Stimulated activated CD4-positive, alpha-beta T cell treated with anti-CD3 and anti-CD28 coated beads, Interleukin-12 subunit alpha, Interleukin-12 subunit beta, amount 100 ng/mL, for 48 hours (primary cell): Measurements from ENCODE around the gene BRD2.
"Not testable (repeated sequence)": the region's sequence is repeated elsewhere in the genome, so short reads cannot be mapped to it uniquely, and the experiment has no call there.

ENCODE experiments used
- DNase-seq, 3 donors: peaks; one replicate each; pipeline ENCODE4 v3.0.0-alpha.2; 2020; ENCODE audit warnings: low read depth in 2 of 3, low spot score in 1 of 3

Gene BRD2

DNA sequence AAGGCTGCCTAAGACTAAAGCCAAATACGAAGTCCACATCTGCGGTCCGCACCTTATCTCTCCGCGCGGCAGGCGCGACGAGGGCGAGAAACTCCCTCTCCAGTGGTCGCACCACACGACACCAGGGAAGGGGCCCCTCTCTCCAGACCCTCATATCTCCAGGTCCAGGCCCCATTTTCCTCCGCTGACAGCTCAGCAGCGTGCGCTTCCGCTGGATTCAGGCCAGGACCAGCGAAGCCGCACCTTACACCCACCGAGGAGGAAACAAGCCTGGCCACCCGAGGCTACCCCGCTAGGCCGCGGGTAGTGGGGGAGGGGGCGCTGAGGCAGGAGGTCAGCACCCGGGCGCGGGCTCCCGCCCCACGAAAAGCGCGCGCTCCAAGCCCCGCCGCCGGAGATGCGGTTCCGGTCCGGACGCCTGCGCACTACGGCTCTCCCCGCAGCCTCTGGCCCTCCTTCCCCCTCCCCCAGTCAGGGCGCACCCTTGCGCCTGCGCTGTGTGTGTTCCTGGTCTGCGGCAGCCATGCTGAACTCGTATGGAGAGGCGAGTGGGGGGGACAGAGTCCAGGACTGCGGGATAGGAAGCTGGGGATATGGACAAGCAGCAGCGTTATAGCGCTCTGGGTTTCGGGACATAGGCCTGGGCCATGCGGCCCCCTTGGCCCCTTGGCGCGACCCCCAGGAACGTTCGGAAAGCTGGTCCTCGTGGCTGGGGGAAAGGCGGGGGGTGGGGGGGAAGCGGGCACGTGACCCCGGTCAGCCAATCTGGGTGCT, at the start of gene BRD2:
BRD2 (plus strand) TSS at position 502 of the 774 bp plus-strand sequence. CDS start 4,305 bp downstream, outside the sequence.
- DNase-seq: peak; percentile 92 to 95 (median 93)

DNA sequence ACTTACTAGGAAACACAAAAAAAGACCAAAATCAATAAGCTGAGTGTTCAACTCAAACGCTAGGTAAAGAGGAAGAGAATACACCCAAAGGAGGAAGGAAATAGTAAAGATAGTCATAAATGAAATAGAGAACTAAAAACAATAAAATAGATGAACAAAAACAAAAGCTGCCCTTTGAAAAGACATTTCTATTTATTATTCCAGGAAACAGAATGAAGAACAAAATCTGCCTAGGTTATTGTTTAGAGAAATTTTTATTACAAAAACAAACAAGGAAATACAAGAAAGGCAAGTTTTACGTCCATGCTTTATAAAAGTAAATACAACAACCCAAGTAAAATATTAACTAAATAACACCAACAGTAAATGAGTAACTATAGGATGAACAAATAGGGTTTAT, 47.7 kb upstream of the BRD2 start:
- DNase-seq: no peak

DNA sequence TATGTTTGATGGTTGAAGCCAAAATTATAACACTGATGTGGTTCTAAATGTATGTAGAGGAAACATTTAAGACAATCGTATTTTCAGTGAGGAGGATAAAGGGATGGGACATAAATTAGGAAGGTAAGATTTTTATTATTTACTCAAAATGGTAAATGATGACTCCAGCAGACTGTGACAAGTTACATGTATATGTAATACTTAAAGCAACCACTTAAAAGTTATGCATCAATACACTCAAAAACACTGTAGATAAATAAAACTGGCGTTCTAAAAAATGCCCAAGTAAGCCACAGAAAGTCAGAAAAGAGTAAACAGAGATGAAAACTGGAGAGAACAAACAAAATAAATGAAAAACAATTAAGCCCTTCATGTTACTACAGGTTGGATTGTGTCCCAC, 46.3 kb upstream of the BRD2 start:
- DNase-seq: no peak

DNA sequence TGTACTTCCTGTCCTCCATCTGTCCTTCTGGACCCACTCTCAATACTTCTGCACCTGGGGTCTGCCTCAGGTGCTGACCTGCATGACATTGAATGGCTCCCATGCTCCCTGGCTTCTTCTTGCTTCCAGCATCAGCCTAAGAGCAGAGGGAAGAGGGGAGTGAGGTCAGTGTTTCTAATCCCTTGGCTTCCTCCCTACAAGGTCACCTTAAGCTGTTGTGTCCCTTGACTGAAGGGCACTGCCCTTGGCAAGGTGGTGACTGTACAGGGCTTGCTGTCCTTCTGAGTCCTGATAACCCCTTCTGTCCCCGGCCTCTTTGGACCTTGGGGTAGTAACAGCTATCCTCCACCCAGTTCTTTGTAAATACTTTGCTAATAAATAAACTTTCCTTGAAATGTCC, 37.2 kb upstream of the BRD2 start:
- no peak for DNase-seq

DNA sequence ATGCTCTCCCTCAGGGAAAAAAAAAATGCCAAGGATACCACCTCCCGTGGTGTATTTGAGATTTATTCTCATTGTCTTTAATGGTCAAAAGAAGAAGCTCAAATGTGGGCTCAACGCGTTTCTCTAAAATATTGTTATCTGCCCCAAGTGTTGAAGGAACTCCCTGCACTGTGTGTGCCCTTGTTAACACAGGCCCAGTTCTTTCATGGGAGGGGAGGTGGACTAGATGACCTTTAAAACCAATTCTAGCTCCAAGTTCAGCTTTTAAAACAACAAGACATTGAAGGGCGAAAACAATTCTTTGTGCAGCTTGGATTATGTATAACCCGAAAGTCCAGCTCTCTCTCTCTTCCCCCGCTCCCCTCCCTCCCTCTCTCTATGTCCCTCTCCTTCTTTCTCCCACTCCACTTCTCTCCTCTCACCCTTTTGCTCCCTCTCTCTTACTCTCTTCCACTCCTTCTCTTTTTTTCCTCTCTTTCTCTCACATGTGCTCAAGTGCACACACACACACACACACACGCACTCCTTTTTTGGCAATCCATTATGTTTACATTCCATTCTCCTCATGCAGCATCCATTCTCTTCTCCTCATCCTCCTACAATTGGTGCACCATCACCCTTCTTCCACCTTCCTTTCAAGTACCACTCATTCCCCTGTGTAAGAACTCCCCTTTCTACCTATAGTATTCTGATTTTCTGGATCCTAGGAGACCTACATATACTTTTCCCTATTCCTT, 36.1 kb upstream of the BRD2 start:
- no peak for DNase-seq

DNA sequence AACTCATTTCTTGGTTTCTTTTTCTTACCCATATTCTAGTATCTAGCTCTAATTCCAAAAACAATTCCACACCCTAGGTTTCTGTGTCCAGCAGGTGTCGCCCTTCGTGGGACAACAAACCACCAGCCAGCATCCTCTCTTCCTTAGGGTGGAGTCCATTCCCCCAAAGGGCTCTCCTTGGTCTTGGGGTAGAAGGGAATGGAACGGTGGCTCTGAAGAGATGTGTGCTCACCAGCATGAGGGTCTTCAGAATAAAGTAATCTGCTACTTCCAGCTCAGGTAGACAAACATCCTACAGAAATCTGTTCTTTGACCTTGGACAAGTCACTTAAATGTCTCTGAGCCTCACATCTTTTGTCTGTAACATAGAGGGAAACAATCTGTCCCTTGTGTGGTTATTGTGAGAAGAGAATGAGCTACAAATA, 34.7 kb upstream of the BRD2 start:
- peak; percentile 52 to 83 (median 72) for DNase-seq

DNA sequence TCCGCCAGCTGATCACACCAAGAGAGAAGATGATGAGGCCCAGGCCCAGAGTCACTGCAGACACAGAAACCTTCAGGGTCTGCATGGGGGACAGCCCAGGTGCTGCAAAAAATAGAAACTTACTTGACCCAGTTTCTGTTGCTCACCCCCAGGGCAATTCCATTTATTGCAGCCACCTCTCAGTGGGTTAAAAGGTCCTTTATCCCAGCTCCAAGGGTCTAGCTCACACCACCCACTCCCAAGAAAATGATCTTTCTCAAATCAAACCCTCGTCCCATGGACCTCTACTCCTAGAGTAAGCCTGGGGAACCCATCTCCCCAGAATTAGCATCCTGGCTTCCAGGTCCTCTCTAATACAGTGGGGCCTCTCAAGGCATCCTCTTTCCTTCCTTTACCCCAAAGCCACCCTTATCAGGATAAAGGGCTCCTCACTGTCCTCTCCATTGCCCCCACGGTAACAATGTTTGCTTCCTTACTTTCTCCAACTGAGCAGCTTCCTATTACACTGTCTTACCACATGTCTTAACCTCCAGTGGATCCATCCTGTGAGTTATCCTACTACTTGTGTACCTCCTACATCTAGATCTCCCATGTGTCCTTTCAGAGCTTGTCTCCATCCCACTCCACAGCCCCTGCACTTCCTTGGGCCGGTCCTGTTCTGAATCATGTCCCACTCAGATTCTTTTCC, 32.7 kb upstream of the BRD2 start:
- DNase-seq: no peak

DNA sequence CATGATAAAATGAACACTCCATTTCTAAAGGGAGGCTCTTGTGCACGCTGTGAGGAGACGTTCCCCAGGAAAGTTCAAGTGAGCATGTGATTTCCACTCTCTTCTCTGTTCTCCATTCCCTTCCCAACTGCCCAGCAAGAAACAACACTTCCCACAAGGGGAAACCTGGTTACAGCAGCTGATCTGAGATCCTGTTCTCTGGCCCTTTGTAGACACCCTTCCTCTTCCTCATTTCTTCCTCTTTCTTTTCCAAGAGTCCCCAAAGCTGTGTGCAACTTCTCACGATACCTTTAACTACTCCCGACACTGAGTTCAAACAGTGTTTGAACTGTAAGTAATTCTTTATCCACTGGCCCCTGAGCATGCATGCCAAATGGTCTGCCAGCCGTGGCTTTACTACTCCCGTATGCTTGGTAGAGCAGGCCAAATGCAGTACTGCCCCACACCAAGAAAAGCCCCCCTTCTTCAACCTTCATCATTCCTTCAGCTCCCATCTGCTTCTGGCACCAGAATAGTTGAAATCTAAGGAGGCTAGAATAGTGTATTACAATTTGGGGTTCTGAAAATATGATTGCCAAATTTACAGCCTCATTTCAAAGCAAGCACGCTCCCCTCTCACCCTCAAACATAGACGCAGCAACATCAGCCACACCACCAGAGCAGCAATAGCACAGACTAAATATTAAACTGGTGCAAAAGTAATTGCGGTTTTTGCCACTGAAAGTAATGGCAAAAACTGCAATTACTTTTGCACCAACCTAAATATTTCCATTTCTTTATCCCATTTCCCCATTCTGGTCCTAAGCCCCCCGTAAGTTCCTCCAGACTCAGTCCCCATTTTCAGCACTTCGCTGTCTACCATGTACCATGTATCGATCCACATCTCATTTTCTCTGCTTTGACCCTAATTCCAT, 31.9 kb upstream of the BRD2 start:
- DNase-seq: no peak

DNA sequence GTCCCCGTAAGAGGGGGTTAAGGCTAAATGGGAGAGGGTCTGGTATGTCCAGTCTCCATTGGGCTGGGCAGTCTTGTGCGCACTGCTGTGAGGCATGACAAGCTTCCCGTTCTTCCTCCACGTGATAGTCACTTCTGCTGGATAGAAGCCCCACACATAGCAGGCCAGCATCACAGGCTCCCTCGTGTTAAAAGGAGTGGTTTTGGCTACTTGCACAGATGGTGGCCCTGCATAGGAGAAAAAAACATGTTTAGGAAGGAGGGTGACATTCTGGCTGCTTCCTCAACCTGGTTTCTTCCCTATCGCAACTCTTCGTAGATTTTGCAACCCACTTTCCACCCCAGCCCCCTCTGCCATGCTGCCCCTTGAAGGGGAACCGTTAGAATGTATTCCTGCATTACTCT, 31.2 kb upstream of the BRD2 start:
- DNase-seq: no peak

DNA sequence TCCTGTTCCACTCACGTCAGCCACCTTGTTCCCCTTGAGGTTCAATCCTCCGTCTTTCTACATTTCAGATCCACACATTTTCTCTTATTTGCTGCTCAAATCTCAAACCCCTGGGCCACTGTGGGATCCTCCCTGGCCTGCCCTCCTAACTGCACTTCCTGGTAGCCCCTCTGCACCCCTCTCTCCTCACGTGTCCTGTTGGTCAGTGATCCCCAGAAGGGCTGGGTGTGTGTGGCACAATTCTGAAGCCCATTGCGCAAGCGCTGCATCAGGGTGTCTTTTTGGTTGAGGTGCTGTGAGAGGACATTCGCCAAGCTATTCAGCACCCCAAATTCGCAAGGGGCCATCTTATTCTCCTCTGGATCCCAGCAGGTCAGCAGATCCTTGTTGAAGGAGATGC, 29.9 kb upstream of the BRD2 start:
- DNase-seq: no peak

DNA sequence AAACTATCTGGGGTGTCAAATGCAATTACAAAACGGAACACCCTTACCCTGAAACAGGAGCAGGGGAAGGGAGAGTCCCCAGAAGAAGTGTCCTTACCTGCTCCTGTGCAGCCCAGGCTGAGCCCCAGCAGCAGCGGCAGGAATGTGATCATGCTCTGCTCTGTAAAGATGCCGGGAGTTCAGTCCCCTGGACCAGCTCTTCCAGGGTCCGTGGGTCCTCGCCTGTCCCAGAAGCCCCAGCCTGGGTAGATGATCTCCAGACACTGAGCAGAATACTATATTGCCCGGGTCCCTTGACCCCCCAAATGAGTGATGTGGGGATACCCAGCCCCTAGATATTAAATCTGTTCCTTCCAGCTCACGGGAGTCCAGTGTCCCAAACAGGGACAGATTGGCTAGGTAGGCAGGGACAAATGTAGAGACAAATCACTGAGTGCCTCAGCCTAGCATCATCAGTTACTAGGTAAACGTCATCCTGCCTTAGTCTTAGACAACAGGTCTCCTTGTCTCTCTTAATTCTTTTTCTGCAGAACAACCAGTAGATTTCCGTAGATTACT, 27.7 kb upstream of the BRD2 start, which contains the start of gene HLA-DMB:
HLA-DMB (minus strand) TSS at position 373 of the 558 bp plus-strand sequence; CDS start at position 152, 221 bp downstream.
- peak in 1 of 3 donors; percentile 44 for DNase-seq

DNA sequence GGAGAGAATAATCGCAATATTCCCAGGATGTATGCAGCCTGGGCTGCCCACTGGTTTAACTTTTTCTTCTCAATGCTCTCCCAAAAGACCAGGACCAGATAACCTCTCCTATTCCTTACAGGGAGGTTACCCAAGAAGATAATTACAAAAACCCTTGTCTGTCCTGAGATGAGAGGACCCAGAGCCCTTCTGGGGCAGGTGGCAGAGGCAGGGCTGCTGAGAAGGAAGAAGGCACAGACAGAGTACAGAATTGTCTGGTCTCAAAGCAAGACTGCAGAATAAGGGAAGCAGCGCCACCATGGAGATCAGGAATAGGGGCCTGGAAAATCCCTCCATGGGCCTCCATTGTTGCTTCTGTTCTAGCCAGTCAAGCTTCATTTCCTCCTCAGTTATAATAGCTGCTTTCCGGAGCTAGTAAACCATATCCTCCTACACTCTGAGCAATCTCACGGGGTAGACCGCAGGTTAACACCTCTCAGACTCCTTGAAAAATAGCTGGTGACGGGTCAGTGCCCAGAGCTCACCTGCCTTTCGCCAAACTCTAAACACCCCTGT, 27.1 kb upstream of the BRD2 start:
- DNase-seq: peak; percentile 20 to 43 (median 35)

DNA sequence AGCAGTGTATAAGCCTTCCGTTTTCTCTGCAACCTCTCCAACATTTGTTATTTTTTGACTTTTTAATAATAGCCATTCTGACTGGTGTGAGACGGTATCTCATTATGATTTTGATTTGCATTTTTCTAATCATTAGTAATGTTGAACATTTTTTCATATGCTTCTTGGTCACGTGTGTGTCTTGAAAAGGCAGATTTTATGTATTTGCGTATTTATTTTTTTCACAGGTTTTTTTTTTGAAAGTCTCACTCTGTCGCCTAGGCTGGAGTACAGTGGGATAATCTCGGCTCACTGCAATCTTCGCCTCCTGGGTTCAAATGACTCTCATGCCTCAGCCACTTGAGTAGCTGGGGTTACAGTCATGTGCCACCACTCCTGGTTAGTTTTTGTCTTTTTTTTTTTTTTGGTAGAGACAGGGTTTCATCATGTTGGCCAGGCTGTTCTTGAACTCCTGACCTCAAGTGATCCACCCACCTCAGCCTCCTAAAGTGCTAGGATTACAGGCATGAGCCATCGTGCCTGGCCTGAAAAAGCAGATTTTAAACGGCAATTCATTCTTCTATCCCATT, 25.8 kb upstream of the BRD2 start:
- not testable (repeated sequence) for DNase-seq

DNA sequence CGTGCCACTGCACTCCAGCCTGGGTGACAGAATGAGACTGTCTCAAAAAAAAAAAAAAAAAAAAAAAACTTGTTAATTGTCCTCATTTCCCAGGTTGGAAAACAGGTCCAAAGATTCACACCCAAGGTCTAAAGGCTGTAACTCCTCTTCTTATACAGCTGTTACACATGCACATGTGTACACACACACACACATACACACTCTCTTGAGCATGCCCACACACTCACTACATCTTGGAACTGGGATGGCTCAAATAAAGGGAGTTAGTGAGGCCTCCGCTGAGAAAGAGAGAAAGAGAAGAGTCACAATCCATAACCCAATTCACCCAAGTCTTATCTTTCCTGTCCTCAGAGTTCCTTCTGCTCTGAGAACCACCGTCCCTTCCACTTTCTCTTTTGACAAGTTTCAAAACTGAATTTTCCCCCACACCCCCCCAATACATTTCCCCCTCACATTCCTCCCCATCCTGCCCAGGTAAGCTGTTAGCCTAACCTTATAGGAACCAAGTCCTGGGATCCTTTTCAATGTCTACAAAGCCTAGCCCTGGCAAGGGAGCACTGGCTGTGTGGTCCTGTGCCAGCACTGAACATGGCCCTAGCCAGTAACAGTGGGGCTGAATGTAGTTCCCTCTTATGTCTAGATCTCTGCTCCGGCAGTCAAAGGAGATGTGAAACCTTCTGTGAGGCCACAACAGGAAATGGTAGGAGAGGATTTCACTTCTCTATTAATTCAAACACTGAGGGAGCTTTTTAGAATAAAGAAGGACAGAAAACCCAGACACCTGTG, 24.3 kb upstream of the BRD2 start:
- DNase-seq: no peak

DNA sequence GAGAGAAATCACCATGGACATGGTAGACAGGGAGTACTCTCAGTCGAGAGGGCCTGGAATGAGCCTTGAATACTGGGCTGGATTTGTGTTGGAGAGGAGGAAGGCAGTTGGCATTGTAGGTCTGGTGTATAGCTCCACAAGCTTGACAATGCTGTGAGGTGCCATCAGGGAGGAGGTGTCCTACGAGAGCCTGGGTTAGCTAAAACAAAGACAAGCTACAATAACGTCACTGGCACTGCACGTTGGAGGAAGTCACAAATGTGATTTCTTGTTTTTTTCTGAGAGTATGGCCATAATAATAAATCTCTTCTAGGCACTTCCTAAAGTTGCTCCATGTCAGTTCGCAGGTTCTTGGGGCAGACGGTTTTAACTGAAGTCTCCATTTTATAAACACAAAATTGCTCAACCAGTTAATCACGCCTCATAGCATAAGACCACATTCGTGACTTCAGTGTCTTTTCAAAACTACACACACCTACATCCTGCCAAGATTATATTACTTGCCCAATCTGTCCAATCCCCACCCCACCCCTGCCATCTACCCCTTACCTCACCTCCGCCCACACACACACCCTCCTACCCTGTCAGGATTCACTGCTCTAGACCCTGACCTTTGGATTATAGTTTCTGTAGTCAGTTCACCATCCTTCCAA, 23.2 kb upstream of the BRD2 start:
- DNase-seq: no peak

DNA sequence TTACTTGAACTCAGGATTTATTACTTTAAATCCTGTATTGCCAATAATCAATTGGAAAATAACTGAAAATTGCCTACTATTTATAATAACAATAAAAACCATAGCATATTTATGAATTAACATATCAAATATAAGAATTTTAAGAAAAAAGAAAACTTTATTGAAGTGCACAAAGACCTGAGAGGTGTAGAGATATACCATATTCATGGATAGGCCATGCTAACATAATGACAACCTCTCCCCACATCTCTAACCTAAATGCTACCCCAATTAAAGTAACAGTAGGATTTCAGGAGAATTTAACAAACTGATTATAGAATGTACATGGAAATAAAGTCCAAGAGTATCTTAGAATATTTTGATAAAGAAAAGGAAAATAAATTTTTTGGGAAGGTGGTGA, 22.4 kb upstream of the BRD2 start:
- DNase-seq: no peak

DNA sequence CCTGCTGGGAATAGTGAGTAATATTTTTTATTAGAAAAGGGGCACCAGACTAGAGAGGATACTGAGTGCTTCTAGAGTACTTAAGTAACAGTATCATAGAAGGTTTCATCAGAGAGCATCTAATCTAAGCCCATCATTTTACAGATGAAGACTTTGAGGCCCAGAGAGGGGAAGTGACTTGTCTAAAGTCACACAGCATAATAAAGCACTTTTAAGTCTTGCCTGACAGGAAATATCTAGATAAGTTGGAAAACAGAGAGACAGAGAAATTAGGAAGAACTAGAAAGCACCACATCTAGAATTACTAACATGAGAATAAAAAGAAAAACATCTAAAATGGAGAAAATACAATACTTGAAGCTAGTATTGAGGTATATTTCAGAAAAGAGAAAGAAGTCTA, 21.5 kb upstream of the BRD2 start:
- DNase-seq: no peak
